BLaER1 treated with 17β-estradiol and CSF1 and Interleukin-3, amounts not matched to agents 10 nM and 100 nM (cell line): ENCODE data around the gene CAMK2A.

Experiments
- H3K27ac ChIP-seq, 11 experiments: shearing (Covaris generic); formaldehyde crosslinking; 2 replicates each; pipeline ENCODE4 v1.8.1; 2022
- H3K27me3 ChIP-seq, 11 experiments: shearing (Covaris generic); formaldehyde crosslinking; 2 replicates each; pipeline ENCODE4 v1.8.1; 2022
- H3K36me3 ChIP-seq, 11 experiments: shearing (Covaris generic); formaldehyde crosslinking; 2 replicates each; pipeline ENCODE4 v1.8.1; 2022
- H3K4me1 ChIP-seq, 10 experiments: shearing (Covaris generic); formaldehyde crosslinking; 2 replicates each; pipeline ENCODE4 v1.8.1; 2022
- H3K4me2 ChIP-seq, 11 experiments: shearing (Covaris generic); formaldehyde crosslinking; 2 replicates each; pipeline ENCODE4 v1.8.1; 2022
- H3K4me3 ChIP-seq, 10 experiments: shearing (Covaris generic); formaldehyde crosslinking; 2 replicates each; pipeline ENCODE4 v1.8.1; 2022
- H3K9ac ChIP-seq, 11 experiments: shearing (Covaris generic); formaldehyde crosslinking; 2 replicates each; pipeline ENCODE4 v1.8.1; 2022
- H3K9me3 ChIP-seq, 11 experiments: shearing (Covaris generic); formaldehyde crosslinking; replicated peaks in 1 of 11; 2 replicates each; pipeline ENCODE4 v1.8.1; 2022
- H4K20me1 ChIP-seq, 11 experiments: shearing (Covaris generic); formaldehyde crosslinking; 2 replicates each; pipeline ENCODE4 v1.8.1; 2022
- Cebpa-rat ChIP-seq, 11 experiments: shearing (Covaris generic); IDR thresholded peaks; 2 replicates each; pipeline ENCODE4 v1.8.1; 2022

CAMK2A gene

GRCh38 chr5:150206098-150206778, 83.3 kb downstream of the CAMK2A start:
- Histone ChIP-seq H3K27ac (no peak overlapping the region), H3K4me3 (no peak overlapping the region), H3K27me3 (peaks cover 0 to 14% (median 0%) of the 10 kb centered on the region in 11 experiments; a peak in 8 of 22 replicates), H3K9me3 (no peaks in the 10 kb centered on the region), H3K4me1 (peaks cover 20 to 56% (median 48%) of the 10 kb centered on the region in 10 experiments), H3K36me3 (no peaks in the 10 kb centered on the region), H3K9ac (0 out of 22 replicates have a peak overlapping the region, but pooled peaks of 1 of the 11 experiments have one; percentile 13), H3K4me2 (peak overlapping the region in 8 of 11 experiments; percentile 8 to 50 (median 44); a peak in 15 of 22 replicates), H4K20me1 (no peaks in the 10 kb centered on the region; a peak in 1 of 22 replicates)
- no peak for TF ChIP-seq Cebpa-rat (IDR thresholded peaks at IDR 0.05)

DNA sequence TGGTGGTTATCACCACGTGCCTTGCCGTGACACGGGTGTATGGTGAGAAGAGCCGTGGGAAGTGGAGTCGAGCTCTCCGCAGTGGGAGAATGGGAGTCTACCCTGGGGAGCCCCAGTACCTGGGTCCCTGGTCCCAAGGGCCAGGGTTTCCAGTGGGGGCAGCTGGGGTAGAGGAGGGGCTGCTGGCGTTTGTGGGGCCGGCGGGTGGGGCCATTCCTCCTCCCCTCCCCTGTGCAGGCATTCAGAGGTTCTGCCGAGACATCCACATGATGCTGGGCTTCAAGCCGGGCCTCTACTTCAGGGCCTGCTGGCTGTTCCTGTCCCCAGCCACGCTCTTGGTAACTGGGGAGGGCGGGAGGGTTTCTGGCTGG, 85.0 kb downstream of the CAMK2A start:
- no peaks in the 10 kb centered on the region; a peak in 1 of 22 replicates for H4K20me1 ChIP-seq
- no peak overlapping the region for H3K27ac ChIP-seq
- H3K4me2 ChIP-seq: peak overlapping the region in 4 of 11 experiments; percentile 20 to 65 (median 50); a peak in 5 of 22 replicates

DNA sequence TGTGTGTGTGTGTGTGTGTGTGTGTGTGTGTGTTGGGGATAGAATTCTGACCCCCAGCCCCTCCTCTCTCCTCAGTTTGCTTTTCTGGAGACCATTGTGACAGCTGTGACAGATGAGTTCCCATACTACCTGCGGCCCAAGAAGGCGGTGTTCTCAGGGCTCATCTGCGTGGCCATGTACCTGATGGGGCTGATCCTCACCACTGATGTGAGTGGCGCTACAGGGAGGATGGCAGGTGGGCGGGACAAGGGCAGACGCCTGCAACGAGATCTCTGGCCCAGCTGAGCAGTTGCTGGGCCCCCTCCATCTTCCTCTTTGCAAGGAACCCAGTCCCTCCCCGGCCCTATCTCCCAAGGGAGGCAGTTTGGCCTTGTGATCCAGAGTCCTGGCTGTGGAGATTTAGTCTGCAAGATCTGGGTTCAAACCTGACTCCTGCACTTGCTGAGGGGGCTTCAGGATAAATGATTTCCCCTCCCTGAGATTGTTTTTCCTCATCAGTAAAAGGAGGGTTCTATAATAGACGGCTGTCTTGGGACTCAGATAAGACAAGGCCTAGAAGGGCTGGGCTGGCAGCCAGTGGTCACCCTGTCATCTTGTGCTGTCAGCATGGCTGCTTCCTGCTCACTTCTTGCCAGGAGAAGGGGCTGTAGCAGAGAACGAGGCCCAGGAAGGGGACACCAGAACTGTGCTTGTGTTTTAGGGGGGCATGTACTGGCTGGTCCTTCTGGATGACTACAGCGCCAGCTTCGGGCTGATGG, 85.6 kb downstream of the CAMK2A start:
- Histone ChIP-seq H3K4me3 (no peak overlapping the region), H3K36me3 (no peaks in the 10 kb centered on the region), H3K9me3 (no peaks in the 10 kb centered on the region; a peak in 1 of 22 replicates), H3K4me2 (peak overlapping the region in 8 of 11 experiments; percentile 20 to 65 (median 42); a peak in 16 of 22 replicates), H3K4me1 (peaks cover 7 to 33% (median 27%) of the 10 kb centered on the region in 10 experiments), H3K27me3 (peaks cover 0 to 9% (median 0%) of the 10 kb centered on the region in 11 experiments; a peak in 7 of 22 replicates), H3K9ac (peak overlapping the region in 1 of 11 experiments; percentile 24; a peak in 2 of 22 replicates), H4K20me1 (no peaks in the 10 kb centered on the region; a peak in 1 of 22 replicates), H3K27ac (no peak overlapping the region)
- no peak for TF ChIP-seq Cebpa-rat (IDR thresholded peaks at IDR 0.05)

More for the DNA sequence above, 85.0 kb downstream of the CAMK2A start:
- no peak for TF ChIP-seq Cebpa-rat (IDR thresholded peaks at IDR 0.05)
- Histone ChIP-seq H3K9me3 (no peaks in the 10 kb centered on the region), H3K36me3 (no peaks in the 10 kb centered on the region), H3K27me3 (peaks cover 0 to 11% (median 0%) of the 10 kb centered on the region in 11 experiments; a peak in 8 of 22 replicates), H3K4me1 (peaks cover 12 to 39% (median 33%) of the 10 kb centered on the region in 10 experiments), H3K4me3 (no peak overlapping the region), H3K9ac (peak overlapping the region in 1 of 11 experiments; percentile 24; a peak in 1 of 22 replicates)

GRCh38 chr5:150202501-150202900, 87.1 kb downstream of the CAMK2A start:
- no peaks in the 10 kb centered on the region for H4K20me1 ChIP-seq
- H3K36me3 ChIP-seq: no peaks in the 10 kb centered on the region

GRCh38 chr5:150197476-150197875, 92.1 kb downstream of the CAMK2A start:
- H3K4me1 ChIP-seq: peaks cover 0 to 6% (median 0%) of the 10 kb centered on the region in 10 experiments; a peak in 2 of 20 replicates
- no peak overlapping the region for H3K4me2 ChIP-seq
- H3K4me3 ChIP-seq: no peak overlapping the region
- no peak for TF ChIP-seq Cebpa-rat (IDR thresholded peaks at IDR 0.05)
- H3K9me3 ChIP-seq: no peaks in the 10 kb centered on the region; a peak in 1 of 22 replicates
- H3K27me3 ChIP-seq: peaks cover 3 to 12% (median 10%) of the 10 kb centered on the region in 11 experiments
- no peaks in the 10 kb centered on the region for H3K36me3 ChIP-seq
- H3K27ac ChIP-seq: no peak overlapping the region
- H4K20me1 ChIP-seq: no peaks in the 10 kb centered on the region; a peak in 1 of 22 replicates
- H3K9ac ChIP-seq: no peak overlapping the region

More at GRCh38 chr5:150202501-150202900, 87.1 kb downstream of the CAMK2A start:
- Histone ChIP-seq H3K9me3 (no peaks in the 10 kb centered on the region; a peak in 1 of 22 replicates), H3K4me1 (peaks cover 0 to 23% (median 18%) of the 10 kb centered on the region in 10 experiments; a peak in 14 of 20 replicates), H3K27me3 (no peaks in the 10 kb centered on the region), H3K4me3 (no peak overlapping the region), H3K4me2 (no peak overlapping the region), H3K9ac (no peak overlapping the region), H3K27ac (no peak overlapping the region)
- no peak for TF ChIP-seq Cebpa-rat (IDR thresholded peaks at IDR 0.05)

- H3K9ac ChIP-seq: no peak overlapping the region
- H3K36me3 ChIP-seq: no peaks in the 10 kb centered on the region
- H4K20me1 ChIP-seq: no peaks in the 10 kb centered on the region; a peak in 1 of 22 replicates
- H3K4me2 ChIP-seq: no peak overlapping the region
- H3K4me3 ChIP-seq: no peak overlapping the region
- no peaks in the 10 kb centered on the region; a peak in 1 of 22 replicates for H3K9me3 ChIP-seq
- peaks cover 0 to 6% (median 0%) of the 10 kb centered on the region in 10 experiments; a peak in 2 of 20 replicates for H3K4me1 ChIP-seq
- H3K27me3 ChIP-seq: peaks cover 8 to 17% (median 14%) of the 10 kb centered on the region in 11 experiments
- H3K27ac ChIP-seq: no peak overlapping the region
- no peak for TF ChIP-seq Cebpa-rat (IDR thresholded peaks at IDR 0.05)
Measured at GRCh38 chr5:150196986-150197385, 92.6 kb downstream of the CAMK2A start.

DNA sequence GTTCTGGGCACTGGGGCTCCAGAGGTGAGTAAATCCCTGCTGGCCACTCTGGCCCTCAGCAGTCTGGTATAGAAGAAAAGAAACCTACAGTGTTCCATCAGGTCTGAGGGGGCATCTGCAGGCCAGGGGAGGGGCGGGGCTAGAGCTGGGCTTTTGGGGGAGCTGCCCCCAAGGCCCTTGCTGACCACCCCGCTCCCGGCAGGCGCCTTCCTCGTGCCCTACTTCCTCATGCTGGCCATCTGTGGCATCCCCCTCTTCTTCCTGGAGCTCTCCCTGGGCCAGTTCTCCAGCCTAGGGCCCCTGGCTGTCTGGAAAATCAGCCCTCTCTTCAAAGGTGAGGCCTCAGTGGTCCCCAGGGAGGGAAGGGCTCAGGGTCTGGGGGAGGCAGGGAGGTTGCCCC, 93.1 kb downstream of the CAMK2A start:
- Histone ChIP-seq H3K4me2 (no peak overlapping the region), H3K9me3 (no peaks in the 10 kb centered on the region; a peak in 1 of 22 replicates), H3K36me3 (no peaks in the 10 kb centered on the region), H4K20me1 (no peaks in the 10 kb centered on the region; a peak in 1 of 22 replicates), H3K4me1 (peaks cover 0 to 6% (median 0%) of the 10 kb centered on the region in 10 experiments; a peak in 2 of 20 replicates), H3K27me3 (peaks cover 13 to 22% (median 19%) of the 10 kb centered on the region in 11 experiments), H3K9ac (no peak overlapping the region), H3K4me3 (no peak overlapping the region), H3K27ac (no peak overlapping the region)
- no peak for TF ChIP-seq Cebpa-rat (IDR thresholded peaks at IDR 0.05)

DNA sequence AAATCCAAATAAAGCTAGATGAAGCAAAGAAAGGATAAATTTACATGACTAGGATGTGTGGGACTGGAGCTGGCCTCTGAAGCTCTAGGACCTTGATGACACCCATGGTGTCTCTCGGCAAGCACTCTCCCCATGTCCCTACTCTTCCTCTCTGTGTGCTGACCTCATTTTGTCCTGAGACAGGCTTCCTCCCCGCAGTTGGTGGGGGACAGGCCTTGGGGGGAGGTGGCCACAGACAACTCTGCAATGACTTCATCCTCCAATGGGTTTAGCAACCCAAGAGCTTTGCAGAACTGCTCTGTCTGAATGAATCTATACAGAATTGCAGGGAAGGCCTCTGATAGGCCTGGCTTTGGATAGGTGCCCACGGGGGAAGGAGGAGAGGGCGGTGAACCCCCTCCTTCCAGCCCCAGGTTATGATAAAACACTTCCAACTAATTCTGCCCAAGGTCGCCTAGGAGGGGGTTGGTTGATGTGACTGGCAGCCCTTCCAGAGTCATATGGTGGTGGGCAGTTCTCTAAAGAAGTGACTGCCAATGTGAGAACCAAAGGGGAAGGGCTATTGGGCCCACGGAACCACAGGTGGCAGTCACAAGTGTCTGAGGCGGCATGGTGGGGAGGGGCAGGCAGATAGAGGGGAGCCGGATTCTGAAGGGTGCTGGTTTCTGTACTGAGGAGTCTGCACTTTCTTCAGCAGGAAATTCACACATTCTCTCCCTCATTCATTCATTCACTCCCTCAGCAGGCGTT, 93.7 kb downstream of the CAMK2A start:
- no peak overlapping the region for H3K9ac ChIP-seq
- no peak overlapping the region for H3K27ac ChIP-seq
- no peak overlapping the region for H3K4me3 ChIP-seq
- peaks cover 0 to 6% (median 0%) of the 10 kb centered on the region in 10 experiments; a peak in 3 of 20 replicates for H3K4me1 ChIP-seq
- no peaks in the 10 kb centered on the region; a peak in 1 of 22 replicates for H3K9me3 ChIP-seq
- no peaks in the 10 kb centered on the region for H3K36me3 ChIP-seq
- peaks cover 0 to 2% (median 0%) of the 10 kb centered on the region in 11 experiments; a peak in 2 of 22 replicates for H4K20me1 ChIP-seq
- TF ChIP-seq Cebpa-rat (IDR thresholded peaks at IDR 0.05): no peak
- peaks cover 19 to 28% (median 25%) of the 10 kb centered on the region in 11 experiments for H3K27me3 ChIP-seq
- no peak overlapping the region for H3K4me2 ChIP-seq
